T-helper 2 cell treated with Interferon-gamma antibody and Interleukin-4, amounts not matched to agents 100 ng/mL and 5 ng/mL, for 36 hours (primary cell): ENCODE results near the gene GH2. TPM values are rescaled to one million over a fixed set of nuclear protein-coding genes. Genes with fewer than 3 reads are reported as not detected.

Experiments
- intact Hi-C: fragments of 100-400 bp; cut with micrococcal nuclease; formaldehyde crosslinking; loops from one replicate; pipeline ENCODE4 v1.15.1; 2023
- total RNA-seq: library from RNA; stranded (reverse); gene quantifications from 2 replicates; pipeline ENCODE4 v1.2.3, GENCODE V29; 2022

Gene GH2
- total RNA-seq, 1 donor from 2014 or later, result not detected

DNA sequence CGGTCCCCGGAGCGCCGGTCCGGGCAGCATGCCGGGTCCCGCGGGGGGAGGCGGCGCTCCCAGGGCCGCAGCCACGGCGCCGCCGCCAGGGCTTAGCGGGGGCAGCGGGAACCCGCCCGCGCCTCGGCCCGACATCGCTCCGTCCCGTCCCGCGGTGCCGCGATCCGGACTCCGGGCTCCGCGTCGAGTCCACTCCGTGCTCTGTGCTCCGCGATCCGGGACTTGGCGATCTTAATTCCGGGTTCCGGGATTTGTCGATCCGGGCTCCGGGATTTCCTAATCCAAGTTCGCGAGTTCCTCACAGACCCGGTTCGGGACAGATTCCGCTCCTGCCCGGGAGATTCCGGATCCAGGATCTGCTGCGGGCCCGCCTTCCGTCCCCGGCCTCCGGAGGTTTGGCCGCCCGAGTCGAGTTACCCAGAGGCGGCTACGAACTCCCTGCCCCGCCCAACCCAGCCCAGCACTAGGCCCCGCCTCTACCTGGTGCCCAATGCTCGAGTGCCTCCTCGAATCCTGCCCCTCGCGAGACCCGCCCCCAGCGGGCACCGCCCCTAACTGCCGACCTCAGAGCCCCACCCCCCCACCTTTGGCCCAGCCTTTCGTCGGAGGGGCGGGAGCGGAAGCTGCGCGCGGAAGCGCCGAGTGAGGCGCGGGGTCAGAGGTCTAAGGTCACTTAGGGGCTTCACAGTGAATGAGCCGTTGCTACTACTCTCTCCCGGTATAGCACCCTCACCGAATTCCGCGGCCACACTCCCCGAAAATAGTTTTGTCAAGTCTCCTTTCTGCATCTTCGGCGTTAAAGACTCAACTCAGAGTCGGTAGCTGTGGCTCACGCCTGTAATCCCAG is 39.0 kb downstream of the GH2 start, which contains the start of gene SMARCD2:
Gene SMARCD2 (minus strand): TSS at position 146 of the 847 bp plus-strand sequence. CDS start 11 bp downstream, at position 135.
- intact Hi-C loops, result loop anchor here (1.0 to 10.0 kb wide), 10 partner anchors 15 to 654 kb away; partner anchors contain the start of genes CCDC47, DCAF7, ERN1 and FTSJ3

DNA sequence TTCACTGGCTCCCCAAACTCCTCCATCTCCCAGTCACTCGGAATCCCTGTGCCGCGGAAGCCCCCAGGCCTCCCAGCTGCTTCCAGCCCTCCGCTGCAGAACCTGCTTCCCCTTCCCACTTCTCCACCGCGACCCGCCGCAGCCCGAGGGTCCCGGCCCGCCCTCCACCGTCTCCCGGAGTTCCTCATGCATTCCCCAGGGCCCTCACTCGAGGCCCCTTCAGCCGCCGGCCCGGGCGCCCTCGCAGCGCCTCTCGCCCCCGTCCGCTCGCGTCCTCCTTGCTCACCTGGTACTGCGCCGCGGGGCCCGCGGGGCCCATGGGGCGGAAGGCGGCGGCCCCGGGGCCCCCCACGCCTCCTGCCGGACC is 39.6 kb downstream of the GH2 start:
- intact Hi-C loops, result loop anchor here (2.0 to 10.0 kb wide), 6 partner anchors 141 to 655 kb away; partner anchors contain the start of genes ERN1, LIMD2, MAP3K3 and POLG2

DNA sequence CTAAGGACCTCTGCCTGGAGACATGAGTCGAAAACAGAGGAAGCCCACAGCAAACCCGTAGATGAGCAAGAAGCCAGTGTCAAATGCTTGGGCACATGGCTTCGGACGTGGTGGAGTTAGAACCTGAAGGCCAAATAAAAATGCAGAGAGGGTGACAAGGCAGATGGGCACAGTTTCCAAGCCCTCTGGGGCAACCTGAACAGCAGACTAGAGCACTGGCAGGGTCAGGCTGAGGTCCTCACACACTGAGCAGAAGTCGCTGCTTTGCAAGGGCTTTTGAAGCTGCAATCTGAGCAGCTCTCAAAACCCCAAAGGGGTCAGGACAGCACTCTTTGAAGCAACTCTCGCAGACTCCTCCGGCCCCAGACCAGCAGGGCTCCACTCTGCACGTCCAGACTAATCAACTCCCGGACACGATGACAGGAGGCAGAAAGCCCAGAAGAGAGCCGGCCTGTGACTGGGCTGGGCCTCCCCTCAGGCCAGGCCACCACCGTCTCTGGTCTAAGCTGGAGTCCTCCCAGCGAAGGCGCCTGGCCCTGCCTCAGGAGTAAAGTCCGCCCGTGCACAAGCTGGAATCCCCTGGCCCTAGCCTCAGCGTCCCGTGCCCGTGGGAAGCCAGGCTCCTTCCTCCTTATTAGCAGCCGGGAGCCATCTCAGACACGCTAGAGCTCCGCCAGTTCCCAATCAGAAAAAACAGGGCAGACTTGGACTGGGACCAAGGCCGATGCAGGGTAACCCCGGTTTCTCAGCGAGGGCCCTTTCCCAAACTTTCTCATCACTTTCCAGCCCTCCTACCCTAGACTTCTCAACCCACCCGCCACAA is 40.2 kb downstream of the GH2 start:
- intact Hi-C loops, result loop anchor here (2.0 to 10.0 kb wide), 6 partner anchors 141 to 655 kb away; partner anchors contain the start of genes ERN1, LIMD2, MAP3K3 and POLG2

DNA sequence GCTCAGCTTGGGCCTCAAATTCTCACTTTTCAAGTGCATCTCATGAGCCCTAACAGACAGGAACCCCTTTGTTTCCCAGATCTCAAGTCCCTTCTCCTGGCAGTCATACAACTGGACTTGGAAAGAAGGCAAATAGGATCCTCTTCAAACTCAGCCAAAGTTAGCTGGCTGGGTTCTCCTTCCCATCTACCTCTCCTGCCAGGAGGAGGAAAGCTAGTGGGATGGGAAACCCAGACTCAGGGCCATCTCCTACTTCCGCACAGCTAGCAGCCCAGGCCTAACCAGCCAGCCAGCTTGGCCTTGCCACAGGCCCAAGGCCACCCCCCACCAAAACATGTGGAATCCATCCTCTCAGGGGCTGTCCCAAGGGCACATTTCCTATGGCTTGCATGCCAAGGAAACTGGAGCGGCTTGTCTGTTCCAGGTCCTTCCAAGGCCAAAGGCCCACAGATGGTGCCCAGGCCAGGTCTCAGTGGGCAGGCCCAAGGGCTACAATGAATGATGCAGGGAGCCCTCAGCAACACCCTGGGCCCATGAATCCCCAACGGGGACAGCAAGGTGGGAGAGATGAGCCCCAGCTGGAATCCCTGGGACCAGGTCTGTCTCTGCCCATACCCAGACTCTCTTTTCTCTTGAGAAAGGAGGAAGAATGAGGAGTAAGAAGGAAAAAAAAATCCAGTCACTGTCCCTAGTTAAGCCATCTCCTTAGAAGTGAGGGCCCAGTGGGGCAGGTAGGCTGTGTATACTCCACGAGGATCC is 41.0 kb downstream of the GH2 start:
- intact Hi-C loops, result loop anchor here (5.0 to 10.0 kb wide), 2 partner anchors 292 to 416 kb away; partner anchors contain the start of gene ERN1

DNA sequence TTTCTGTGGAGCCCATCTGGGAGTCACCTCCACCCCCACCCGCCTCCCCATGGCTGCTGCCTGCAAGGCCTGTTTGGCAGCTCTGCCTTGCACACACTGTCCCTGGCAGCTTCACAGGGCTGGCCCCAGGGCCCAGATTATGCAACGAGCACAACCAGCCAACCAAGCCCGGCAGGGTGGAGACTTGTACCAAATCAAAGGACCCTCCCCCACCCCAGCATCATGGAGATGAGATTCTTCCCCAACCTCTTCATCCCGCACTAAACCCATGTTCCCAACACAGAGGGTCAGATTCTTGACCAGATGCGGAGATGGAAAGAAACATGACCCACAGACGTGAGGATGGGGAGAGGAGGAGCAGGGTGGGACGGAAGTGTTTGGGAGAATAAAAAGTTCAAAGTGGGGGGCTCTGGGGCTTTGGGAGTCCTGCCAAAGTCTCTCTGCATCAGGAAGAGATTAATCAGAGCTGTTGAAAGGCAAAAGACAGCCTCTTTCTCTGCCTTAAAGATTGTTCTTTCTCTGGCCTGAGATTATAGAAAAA is 43.0 kb downstream of the GH2 start:
- intact Hi-C loops, result no loop called here

DNA sequence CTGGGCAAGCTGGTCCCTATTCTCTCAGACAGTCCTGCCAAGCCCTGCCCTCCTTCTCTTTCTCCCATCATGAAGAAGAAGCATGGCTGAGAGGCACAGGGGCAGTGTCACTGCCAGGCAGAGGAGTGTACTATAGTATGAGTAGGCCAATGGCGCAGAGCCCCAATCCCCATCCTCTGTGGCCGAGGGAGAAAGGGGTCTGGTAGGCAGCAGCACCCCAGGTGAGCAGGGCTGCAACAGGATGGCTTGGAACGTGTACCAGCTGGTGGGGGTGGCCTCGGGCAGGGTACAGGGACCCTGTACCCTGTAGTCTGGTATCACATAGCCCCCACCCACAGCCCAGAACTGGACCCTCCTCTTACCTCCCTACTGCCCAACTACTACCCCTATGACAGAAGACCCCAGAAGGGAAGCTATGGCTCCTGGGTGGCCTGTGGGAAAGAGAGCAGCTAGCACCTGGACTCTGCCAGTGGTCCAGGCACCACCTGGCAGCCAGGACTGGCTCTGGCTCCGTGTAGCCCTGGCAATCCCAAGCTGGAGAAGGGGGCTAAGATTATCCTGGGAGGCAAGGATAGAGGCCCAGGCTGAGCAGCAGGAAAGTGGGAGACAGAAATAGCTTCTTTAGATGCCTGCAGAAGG is 43.7 kb downstream of the GH2 start:
- intact Hi-C loops, result no loop called here

DNA sequence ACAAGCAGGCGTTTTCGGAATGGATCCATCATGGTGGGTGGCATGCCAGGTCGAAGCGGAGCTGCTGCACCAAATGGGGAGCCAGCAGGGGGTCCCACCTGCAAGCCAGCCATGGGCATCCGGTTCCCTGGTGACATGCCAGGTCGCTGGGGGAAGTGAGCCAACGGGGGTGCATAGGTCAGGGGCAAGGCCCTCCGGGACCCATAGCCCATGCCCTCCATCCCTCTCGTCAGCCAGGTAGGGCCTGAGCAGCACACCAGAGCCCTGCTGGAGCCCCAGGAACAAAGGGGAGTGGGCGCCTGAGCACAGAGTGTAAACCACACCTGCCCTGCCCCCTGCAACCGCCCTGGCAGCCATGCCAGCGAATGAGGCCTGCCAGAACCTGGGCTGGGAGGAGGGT is 44.3 kb downstream of the GH2 start:
- intact Hi-C loops, result no loop called here

DNA sequence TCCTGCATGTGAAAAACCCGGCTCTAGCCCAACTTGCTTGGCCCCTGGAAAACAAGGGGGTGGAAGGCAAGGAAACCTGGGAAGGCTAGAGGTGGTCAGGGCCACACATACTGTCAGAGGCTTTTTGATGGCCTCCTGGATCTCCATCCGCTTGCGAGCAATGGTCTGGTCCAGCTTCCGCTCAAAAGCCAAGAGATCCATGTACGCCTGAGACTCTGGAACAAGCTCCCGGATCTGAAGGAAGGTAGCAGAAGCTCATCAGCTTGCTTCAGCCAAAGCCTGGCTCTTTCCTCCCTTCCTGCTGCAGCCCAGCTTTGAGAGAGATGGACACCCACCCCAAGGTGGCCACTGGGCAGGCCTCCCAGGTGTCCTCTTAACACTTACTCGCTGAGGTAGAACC is 44.9 kb downstream of the GH2 start:
- intact Hi-C loops, result no loop called here

DNA sequence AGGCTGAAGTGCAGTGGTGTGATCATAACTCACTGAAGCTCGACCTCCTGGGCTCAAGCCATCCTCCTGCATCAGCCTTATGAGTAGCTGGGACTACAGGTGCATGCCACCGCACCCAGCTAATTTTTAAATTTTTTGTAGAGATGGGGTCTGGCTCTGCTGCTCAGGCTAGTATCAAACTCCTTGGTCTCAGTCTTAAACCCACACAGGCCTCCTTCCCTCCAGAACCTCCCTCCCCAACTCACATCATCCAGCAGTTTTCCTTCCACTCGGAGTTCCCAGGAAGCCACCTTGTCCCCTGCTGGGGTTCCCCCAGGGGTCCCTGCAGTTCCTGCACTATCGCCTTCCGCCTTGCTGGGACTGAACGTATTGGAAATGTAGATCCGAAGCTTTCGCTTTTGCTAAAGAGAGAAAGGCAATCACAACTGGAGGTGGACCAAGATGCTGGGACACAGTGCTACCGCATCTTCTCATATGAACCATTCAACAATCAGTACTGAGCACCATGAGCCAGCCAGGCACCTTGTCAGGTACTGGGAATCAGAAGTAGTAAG is 46.5 kb downstream of the GH2 start:
- intact Hi-C loops, result loop anchor here (2.0 kb wide), 1 partner anchor 136 kb away; no protein-coding TSS in a partner anchor

DNA sequence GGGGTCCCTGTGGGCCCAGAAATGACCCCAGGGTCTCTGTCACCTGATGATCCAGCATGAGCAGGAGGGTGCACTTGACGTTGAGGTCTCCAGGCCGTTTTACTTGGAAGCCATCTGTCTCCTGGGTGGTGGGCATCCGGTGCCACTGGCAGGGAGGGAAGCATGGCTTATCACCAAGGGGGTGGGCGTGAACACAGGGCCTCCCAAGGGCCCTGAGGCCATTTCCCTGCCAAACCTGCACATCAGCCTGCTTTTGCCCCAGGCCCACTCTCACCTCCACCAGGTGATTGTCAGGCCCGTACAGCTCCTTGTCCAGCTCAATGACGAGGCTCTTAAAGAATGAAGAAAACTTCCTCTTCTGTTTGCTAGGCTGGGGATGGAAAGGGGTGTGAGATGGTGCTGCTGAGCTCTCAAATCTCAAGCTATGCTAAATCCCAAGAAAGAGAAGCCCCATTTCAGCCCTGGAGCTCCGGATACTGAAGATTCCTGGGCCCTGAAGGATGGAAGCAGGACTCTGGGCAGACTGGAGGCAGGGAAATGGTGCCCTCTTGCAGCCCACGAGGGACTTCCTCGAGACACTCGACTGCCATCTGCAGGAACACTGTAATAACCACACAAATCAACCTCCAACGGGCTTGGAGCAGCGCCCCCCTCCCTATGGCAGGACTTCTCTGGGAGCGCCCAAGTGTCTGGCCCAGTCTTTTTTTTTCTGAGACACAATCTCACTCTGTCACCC is 47.1 kb downstream of the GH2 start:
- intact Hi-C loops, result loop anchor here (2.0 kb wide), 1 partner anchor 136 kb away; no protein-coding TSS in a partner anchor

DNA sequence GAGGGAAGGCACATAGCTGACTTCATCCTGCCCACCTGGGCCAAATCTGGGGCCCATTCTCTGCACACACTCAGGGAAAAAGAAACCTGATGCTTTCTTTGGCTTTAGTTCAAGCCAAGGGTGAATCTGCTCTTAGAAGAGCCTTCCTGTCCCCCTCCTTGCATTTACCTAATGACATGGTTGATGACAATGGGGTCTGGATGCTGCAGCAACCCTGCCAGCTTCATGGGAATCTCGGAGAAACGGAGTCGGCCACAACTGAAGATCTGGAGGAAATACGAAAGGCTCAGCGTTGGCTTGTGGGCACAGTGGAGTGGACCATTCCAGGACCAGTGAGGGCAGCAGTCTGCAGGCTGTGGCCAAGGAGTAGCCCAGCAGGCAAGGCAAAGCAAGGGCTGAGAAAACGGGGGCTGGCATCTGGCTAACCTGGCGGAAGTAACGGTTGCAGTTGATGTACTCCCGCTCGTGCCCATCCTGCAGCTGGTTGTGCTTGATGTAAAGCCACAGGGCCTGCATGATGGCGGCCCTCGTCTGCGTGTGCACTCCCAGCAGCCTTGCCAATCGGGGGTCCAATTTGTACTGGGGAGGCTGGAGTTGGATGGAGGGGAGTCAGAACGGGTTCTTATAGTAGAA is 47.9 kb downstream of the GH2 start:
- intact Hi-C loops, result loop anchor here (2.0 kb wide), 1 partner anchor 135 kb away; no protein-coding TSS in a partner anchor

DNA sequence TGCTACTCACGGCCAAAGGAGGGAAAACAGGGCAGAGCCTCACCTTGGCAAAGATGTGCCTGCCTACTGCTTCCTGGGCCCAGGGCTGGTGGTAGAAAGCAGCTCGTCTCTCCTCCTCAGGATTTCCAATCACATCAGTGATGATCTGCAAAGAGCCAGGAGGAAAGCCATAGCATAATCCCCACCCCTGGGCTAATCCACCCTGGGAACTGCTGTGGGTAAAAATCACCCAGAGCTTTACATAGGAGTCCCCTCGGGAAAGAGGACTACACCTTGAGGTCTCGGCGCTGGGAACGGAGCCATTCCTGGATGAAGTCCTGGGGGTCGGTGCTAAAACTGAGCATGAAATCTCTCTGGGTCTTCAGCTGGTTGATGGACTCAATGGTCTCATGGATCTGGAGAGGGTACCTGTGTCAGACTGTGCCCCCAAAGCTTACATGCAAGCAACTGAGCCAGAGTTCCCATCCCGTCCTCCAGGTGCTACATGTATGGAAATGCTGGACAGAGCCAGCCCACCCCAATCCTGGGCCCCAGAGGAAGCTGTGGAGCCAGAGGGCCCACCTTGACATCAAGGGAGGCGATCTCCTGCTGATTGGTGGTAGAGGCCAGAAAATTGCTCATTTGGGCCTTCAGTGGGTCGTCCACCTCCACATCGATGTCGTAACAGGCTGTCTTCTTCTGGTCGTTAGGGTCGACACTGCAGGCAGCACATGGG is 48.6 kb downstream of the GH2 start:
- intact Hi-C loops, result no loop called here

DNA sequence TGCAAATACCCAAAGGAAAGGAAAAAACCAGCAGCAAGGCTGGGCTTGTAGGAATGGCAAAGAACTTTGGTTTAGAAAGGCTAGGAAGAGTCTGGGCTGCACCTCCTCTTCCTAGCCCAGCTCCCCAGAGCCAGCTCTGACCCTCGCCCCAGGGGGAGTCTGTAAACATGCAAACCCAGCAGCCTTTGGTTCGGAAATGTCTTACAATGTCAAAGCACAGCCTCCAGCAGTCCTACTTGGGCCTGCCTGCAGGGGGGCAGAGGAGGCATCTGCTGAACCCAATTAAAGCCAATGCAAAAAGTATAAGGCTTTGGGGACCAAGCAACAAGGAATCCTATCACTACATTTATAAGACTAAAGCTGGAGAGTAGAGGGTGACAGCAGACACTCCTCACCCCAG is 49.3 kb downstream of the GH2 start:
- intact Hi-C loops, result no loop called here

DNA sequence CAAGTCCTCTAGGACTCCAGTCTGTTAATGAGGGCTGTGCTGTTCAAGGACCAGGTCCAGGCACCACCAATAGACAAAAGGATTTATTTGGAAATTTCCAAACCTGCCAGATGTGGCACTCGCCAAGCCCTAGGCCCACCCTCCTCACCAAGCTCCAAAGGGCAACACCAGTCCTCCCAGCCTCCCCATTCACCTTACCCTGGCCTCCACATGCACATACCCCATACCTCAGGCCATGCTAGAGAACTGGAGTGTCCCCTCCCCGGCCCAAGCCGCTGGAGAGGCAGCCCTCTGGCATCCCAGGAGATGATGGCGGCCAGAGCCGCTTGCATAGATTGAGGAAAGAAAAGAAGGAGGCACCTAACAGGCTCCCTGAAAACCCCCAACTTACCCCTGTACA is 49.7 kb downstream of the GH2 start:
- intact Hi-C loops, result no loop called here

DNA sequence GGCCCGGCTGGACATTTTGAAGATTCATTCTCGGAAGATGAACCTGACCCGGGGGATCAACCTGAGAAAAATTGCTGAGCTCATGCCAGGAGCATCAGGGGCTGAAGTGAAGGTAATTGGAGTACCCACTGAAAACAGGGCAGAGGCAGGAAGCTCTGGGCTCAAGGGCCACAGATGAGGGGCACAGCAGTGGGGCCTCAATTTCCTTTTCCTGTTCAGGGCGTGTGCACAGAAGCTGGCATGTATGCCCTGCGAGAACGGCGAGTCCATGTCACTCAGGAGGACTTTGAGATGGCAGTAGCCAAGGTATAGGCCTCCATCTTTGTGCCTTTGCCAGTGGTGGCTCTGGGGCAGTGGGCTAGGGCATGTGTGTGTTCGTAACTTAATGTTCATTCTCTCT is 50.2 kb downstream of the GH2 start:
- intact Hi-C loops, result no loop called here

DNA sequence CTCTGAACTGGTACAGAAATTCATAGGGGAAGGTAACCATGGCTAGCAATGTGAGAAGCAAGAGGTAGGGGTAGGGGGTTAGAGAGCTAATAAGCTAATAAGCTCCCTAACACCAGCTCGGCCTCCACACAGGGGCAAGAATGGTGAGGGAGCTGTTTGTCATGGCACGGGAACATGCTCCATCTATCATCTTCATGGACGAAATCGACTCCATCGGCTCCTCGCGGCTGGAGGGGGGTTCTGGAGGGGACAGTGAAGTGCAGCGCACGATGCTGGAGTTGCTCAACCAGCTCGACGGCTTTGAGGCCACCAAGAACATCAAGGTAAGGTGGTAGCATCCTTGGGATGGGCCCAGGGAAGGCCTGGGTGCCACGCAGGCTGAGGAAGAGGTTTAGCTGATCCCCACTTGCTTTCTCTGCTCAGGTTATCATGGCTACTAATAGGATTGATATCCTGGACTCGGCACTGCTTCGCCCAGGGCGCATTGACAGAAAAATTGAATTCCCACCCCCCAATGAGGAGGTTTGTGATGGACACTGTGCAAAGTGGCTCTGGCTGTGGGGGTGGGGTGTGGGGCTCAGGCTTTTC is 50.7 kb downstream of the GH2 start:
- intact Hi-C loops, result no loop called here

DNA sequence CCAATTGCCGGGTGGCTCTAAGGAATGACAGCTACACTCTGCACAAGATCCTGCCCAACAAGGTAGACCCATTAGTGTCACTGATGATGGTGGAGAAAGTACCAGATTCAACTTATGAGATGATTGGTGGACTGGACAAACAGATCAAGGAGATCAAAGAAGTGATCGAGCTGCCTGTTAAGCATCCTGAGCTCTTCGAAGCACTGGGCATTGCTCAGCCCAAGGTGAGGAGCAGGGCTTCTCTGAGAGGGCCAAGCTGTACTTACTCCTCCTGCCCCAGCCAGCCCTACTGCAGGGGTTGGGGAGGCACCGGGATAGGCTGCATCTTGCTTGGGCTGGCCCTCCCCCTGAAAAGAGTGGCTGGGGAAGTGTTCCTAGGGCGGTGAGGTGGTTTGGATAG is 51.5 kb downstream of the GH2 start:
- intact Hi-C loops, result no loop called here
